ENCODE results near the gene TRIM32. TPM values are rescaled to one million over a fixed set of nuclear protein-coding genes. Genes with fewer than 3 reads are reported as not detected.

TRIM32 gene
- total and polyA plus RNA-seq, 2 of the 13 experiments (the other 11 are each of a cell fraction or from before 2014, with no cell fraction given) = 6.5 to 7.7 TPM

DNA sequence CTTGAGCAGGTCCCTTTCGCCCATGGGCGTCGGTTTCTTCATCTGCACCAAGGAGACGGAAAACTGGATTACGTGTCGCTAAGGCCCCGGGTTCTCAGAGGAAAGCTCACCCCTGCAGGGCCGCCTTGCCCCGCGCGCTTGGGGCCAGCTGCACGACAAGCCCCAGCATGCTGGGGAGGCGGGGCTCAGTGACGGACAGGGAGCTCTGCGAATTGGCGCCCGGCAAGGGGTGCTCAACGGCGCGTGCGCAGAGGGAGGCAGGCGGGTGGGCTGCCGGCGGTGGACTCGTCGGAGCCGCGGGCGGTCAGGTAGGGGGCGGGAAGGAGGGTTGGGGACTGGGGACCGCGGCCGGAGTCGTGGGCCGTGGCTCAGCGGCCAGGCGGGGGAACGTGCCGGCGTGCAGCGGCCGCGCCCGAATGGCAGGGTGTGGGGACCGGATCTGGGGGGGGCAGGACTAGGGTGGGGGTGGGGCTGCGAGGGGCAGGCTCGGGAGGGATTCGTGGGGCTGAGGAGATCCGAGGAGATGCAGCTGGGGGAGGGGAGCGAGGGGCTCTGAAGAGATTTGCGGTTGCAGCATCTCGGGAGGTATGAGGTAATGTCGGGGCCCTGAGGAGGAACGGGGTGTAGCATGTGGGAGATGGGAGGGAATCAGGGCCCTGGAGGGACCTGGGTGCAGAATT is at the start of gene TRIM32 (continued):
- TF ChIP-seq, protein P1, sequence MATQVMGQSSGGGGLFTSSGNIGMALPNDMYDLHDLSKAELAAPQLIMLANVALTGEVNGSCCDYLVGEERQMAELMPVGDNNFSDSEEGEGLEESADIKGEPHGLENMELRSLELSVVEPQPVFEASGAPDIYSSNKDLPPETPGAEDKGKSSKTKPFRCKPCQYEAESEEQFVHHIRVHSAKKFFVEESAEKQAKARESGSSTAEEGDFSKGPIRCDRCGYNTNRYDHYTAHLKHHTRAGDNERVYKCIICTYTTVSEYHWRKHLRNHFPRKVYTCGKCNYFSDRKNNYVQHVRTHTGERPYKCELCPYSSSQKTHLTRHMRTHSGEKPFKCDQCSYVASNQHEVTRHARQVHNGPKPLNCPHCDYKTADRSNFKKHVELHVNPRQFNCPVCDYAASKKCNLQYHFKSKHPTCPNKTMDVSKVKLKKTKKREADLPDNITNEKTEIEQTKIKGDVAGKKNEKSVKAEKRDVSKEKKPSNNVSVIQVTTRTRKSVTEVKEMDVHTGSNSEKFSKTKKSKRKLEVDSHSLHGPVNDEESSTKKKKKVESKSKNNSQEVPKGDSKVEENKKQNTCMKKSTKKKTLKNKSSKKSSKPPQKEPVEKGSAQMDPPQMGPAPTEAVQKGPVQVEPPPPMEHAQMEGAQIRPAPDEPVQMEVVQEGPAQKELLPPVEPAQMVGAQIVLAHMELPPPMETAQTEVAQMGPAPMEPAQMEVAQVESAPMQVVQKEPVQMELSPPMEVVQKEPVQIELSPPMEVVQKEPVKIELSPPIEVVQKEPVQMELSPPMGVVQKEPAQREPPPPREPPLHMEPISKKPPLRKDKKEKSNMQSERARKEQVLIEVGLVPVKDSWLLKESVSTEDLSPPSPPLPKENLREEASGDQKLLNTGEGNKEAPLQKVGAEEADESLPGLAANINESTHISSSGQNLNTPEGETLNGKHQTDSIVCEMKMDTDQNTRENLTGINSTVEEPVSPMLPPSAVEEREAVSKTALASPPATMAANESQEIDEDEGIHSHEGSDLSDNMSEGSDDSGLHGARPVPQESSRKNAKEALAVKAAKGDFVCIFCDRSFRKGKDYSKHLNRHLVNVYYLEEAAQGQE (IDR thresholded peaks at IDR 0.05; ENCODE audit: borderline replicate concordance in 1 of 2, low read depth in 1 of 2, low read length in 2 of 2) = no peak
- TF ChIP-seq FOXA3 (CRISPR knock-in tag; IDR thresholded peaks at IDR 0.05) (peak; percentile 42; the same call in 1 of the 2 replicates), ZNF549 (CRISPR knock-in tag; IDR thresholded peaks at IDR 0.05) (no peak), MEIS1 (CRISPR knock-in tag; IDR thresholded peaks at IDR 0.05; ENCODE audit: borderline replicate concordance) (no peak), GZF1 (CRISPR knock-in tag; IDR thresholded peaks at IDR 0.05) (no peak), ZNF251 (CRISPR knock-in tag; IDR thresholded peaks at IDR 0.05) (no peak), ZNF33B (CRISPR knock-in tag; IDR thresholded peaks at IDR 0.05) (0 out of 2 replicates have a peak, but pooled peaks have one; percentile 28), MED13 (CRISPR knock-in tag; IDR thresholded peaks at IDR 0.05) (no peak), PHB2 (IDR thresholded peaks at IDR 0.05; ENCODE audit: partially characterized antibody) (no peak), SUZ12 (IDR thresholded peaks at IDR 0.05; ENCODE audit: low read depth, low read length) (no peak), SMAD3 (CRISPR knock-in tag; IDR thresholded peaks at IDR 0.05) (0 out of 2 replicates have a peak, but pooled peaks have one; percentile 22)
- TF ChIP-seq, protein P2, sequence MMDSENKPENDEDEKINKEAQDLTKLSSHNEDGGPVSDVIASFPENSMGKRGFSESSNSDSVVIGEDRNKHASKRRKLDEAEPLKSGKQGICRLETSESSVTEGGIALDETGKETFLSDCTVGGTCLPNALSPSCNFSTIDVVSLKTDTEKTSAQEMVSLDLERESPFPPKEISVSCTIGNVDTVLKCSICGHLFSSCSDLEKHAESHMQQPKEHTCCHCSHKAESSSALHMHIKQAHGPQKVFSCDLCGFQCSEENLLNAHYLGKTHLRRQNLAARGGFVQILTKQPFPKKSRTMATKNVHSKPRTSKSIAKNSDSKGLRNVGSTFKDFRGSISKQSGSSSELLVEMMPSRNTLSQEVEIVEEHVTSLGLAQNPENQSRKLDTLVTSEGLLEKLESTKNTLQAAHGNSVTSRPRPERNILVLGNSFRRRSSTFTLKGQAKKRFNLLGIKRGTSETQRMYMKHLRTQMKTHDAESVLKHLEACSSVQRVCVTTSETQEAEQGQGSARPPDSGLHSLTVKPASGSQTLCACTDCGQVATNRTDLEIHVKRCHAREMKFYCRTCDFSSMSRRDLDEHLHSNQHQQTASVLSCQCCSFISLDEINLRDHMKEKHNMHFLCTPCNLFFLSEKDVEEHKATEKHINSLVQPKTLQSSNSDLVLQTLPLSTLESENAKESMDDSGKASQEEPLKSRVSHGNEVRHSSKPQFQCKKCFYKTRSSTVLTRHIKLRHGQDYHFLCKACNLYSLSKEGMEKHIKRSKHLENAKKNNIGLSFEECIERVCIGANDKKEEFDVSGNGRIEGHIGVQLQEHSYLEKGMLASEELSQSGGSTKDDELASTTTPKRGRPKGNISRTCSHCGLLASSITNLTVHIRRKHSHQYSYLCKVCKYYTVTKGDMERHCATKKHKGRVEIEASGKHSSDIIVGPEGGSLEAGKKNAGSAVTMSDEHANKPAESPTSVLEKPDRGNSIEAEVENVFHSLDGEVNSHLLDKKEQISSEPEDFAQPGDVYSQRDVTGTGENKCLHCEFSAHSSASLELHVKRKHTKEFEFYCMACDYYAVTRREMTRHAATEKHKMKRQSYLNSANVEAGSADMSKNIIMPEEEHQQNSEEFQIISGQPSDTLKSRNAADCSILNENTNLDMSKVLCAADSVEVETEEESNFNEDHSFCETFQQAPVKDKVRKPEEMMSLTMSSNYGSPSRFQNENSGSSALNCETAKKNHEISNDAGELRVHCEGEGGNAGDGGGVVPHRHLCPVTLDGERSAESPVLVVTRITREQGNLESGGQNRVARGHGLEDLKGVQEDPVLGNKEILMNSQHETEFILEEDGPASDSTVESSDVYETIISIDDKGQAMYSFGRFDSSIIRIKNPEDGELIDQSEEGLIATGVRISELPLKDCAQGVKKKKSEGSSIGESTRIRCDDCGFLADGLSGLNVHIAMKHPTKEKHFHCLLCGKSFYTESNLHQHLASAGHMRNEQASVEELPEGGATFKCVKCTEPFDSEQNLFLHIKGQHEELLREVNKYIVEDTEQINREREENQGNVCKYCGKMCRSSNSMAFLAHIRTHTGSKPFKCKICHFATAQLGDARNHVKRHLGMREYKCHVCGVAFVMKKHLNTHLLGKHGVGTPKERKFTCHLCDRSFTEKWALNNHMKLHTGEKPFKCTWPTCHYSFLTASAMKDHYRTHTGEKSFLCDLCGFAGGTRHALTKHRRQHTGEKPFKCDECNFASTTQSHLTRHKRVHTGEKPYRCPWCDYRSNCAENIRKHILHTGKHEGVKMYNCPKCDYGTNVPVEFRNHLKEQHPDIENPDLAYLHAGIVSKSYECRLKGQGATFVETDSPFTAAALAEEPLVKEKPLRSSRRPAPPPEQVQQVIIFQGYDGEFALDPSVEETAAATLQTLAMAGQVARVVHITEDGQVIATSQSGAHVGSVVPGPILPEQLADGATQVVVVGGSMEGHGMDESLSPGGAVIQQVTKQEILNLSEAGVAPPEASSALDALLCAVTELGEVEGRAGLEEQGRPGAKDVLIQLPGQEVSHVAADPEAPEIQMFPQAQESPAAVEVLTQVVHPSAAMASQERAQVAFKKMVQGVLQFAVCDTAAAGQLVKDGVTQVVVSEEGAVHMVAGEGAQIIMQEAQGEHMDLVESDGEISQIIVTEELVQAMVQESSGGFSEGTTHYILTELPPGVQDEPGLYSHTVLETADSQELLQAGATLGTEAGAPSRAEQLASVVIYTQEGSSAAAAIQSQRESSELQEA (CRISPR knock-in tag; IDR thresholded peaks at IDR 0.05; ENCODE audit: not compliant biosample characterization) = peak; percentile 67
- TF ChIP-seq, protein P3, sequence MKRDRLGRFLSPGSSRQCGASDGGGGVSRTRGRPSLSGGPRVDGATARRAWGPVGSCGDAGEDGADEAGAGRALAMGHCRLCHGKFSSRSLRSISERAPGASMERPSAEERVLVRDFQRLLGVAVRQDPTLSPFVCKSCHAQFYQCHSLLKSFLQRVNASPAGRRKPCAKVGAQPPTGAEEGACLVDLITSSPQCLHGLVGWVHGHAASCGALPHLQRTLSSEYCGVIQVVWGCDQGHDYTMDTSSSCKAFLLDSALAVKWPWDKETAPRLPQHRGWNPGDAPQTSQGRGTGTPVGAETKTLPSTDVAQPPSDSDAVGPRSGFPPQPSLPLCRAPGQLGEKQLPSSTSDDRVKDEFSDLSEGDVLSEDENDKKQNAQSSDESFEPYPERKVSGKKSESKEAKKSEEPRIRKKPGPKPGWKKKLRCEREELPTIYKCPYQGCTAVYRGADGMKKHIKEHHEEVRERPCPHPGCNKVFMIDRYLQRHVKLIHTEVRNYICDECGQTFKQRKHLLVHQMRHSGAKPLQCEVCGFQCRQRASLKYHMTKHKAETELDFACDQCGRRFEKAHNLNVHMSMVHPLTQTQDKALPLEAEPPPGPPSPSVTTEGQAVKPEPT (CRISPR knock-in tag; IDR thresholded peaks at IDR 0.05; ENCODE audit: low read depth) = 0 out of 2 replicates have a peak, but pooled peaks have one; percentile 18
- TF ChIP-seq, protein P4, sequence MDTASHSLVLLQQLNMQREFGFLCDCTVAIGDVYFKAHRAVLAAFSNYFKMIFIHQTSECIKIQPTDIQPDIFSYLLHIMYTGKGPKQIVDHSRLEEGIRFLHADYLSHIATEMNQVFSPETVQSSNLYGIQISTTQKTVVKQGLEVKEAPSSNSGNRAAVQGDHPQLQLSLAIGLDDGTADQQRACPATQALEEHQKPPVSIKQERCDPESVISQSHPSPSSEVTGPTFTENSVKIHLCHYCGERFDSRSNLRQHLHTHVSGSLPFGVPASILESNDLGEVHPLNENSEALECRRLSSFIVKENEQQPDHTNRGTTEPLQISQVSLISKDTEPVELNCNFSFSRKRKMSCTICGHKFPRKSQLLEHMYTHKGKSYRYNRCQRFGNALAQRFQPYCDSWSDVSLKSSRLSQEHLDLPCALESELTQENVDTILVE (CRISPR knock-in tag; IDR thresholded peaks at IDR 0.05) = no peak; the same call in 1 of the 2 replicates
